Measurements from ENCODE around the gene TMEM270. TPM values are rescaled to one million over a fixed set of nuclear protein-coding genes. Genes with fewer than 3 reads are reported as not detected.

The TMEM270 gene
- total RNA-seq, 1 experiment from 2014 or later = 0.72 TPM

DNA sequence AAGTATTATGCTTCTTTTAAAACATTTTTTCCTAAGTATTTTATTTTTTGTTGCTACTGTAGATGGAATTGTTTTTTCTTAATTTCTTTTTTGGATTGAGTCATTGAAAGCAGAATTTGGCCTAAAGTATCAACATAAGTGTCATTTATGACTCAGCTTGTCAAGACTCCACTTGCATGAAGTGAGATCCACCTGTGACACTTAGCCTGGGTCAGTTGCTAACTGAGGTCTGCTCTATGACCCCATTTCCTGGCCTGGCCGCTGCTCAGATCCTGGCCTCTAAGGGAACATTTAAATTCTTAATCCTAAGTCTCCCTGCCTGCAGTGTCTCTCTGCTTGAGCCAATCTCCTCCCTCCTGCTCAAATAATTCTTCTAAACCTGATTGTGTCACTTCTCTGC lies 35.5 kb downstream of the TMEM270 start:
- H3K36me3 ChIP-seq (ENCODE audit: control insufficient read depth, insufficient read depth, low read length) = no peaks in the 10 kb centered on the region
- TF ChIP-seq, protein P1, sequence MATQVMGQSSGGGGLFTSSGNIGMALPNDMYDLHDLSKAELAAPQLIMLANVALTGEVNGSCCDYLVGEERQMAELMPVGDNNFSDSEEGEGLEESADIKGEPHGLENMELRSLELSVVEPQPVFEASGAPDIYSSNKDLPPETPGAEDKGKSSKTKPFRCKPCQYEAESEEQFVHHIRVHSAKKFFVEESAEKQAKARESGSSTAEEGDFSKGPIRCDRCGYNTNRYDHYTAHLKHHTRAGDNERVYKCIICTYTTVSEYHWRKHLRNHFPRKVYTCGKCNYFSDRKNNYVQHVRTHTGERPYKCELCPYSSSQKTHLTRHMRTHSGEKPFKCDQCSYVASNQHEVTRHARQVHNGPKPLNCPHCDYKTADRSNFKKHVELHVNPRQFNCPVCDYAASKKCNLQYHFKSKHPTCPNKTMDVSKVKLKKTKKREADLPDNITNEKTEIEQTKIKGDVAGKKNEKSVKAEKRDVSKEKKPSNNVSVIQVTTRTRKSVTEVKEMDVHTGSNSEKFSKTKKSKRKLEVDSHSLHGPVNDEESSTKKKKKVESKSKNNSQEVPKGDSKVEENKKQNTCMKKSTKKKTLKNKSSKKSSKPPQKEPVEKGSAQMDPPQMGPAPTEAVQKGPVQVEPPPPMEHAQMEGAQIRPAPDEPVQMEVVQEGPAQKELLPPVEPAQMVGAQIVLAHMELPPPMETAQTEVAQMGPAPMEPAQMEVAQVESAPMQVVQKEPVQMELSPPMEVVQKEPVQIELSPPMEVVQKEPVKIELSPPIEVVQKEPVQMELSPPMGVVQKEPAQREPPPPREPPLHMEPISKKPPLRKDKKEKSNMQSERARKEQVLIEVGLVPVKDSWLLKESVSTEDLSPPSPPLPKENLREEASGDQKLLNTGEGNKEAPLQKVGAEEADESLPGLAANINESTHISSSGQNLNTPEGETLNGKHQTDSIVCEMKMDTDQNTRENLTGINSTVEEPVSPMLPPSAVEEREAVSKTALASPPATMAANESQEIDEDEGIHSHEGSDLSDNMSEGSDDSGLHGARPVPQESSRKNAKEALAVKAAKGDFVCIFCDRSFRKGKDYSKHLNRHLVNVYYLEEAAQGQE (IDR thresholded peaks at IDR 0.05; ENCODE audit: insufficient read depth in 1 of 2, low read depth in 2 of 2, low read length in 1 of 2) = no peak
- no peak for TF ChIP-seq TCF7L2 (IDR thresholded peaks at IDR 0.05; ENCODE audit: low read depth, low read length)
- TF ChIP-seq SIN3A (IDR thresholded peaks at IDR 0.05; ENCODE audit: borderline replicate concordance, insufficient read depth, low read depth, low read length) = no peak
- TF ChIP-seq POLR2AphosphoS5 (IDR thresholded peaks at IDR 0.05; ENCODE audit: low read depth, low read length) = no peak
- TF ChIP-seq, protein P2, sequence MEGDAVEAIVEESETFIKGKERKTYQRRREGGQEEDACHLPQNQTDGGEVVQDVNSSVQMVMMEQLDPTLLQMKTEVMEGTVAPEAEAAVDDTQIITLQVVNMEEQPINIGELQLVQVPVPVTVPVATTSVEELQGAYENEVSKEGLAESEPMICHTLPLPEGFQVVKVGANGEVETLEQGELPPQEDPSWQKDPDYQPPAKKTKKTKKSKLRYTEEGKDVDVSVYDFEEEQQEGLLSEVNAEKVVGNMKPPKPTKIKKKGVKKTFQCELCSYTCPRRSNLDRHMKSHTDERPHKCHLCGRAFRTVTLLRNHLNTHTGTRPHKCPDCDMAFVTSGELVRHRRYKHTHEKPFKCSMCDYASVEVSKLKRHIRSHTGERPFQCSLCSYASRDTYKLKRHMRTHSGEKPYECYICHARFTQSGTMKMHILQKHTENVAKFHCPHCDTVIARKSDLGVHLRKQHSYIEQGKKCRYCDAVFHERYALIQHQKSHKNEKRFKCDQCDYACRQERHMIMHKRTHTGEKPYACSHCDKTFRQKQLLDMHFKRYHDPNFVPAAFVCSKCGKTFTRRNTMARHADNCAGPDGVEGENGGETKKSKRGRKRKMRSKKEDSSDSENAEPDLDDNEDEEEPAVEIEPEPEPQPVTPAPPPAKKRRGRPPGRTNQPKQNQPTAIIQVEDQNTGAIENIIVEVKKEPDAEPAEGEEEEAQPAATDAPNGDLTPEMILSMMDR (IDR thresholded peaks at IDR 0.05) = no peak
- ATAC-seq (no peak), DNase-seq (ENCODE audit: low read depth, low spot score) (no peak)
- no peaks in the 10 kb centered on the region; the same call in 1 of the 2 replicates for H3K9me3 ChIP-seq (ENCODE audit: control insufficient read depth, insufficient read depth, low read depth, low read length)
- POLR2A ChIA-PET = no interaction called here
- no peak overlapping the region for H3K27ac ChIP-seq (ENCODE audit: low read length)
- intact Hi-C loops (cut with micrococcal nuclease; ENCODE audit: unreplicated experiment) = loop anchor here (10.0 kb wide), 1 partner anchor 128 kb away; the partner anchor contains the start of gene ELN
- in situ Hi-C loops (cut with HindIII; ENCODE audit: low pct_unique_long_range_greater_than_20kb, low sequenced_read_pairs) = no loop called here
- H3K4me1 ChIP-seq (ENCODE audit: control insufficient read depth, insufficient read depth, low read length) = no peaks in the 10 kb centered on the region
- BruUV-seq (replicated peaks) = no TSS peak
- no peaks in the 10 kb centered on the region for H3K27me3 ChIP-seq (ENCODE audit: control insufficient read depth, insufficient read depth, low read length)
- no peak overlapping the region for H3K4me3 ChIP-seq (ENCODE audit: low read depth in 2 of 2, low read length in 2 of 2)
- CTCF ChIA-PET = no interaction called here

DNA sequence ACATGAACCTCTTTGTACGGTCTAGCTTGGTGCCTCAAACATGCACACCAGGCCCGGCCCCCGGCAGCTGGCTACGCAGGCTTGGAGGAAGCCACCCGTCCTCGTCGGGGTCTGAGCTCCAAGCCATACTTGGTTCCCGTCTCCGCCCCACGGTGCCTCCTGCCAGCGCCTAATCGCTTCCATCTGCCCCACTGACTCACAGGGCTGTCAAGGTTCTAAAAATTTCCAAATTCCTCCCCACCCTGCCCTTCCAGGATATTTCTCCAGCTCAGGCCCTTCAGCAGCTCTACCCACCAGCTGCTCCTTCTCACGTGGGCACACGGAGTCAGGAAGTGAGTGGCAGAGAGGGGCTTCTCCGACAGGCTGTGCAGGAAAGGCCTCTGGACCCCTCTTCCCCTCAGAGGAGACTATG lies 38.8 kb downstream of the TMEM270 start:
- in situ Hi-C loops (cut with HindIII; ENCODE audit: low pct_unique_long_range_greater_than_20kb, low sequenced_read_pairs) = no loop called here
- BruUV-seq (replicated peaks) = no TSS peak
- ATAC-seq (no peak), DNase-seq (ENCODE audit: low read depth, low spot score) (no peak)
- CTCF ChIA-PET = interaction anchor here (0.6 kb wide), 1 partner anchor 123 kb away, joined by 3 read pairs; no protein-coding TSS in a partner anchor
- no peaks in the 10 kb centered on the region for H3K27me3 ChIP-seq (ENCODE audit: control insufficient read depth, insufficient read depth, low read length)
- no peak overlapping the region for H3K4me3 ChIP-seq (ENCODE audit: low read depth in 2 of 2, low read length in 2 of 2)
- no peaks in the 10 kb centered on the region for H3K4me1 ChIP-seq (ENCODE audit: control insufficient read depth, insufficient read depth, low read length)
- POLR2A ChIA-PET = no interaction called here
- no peaks in the 10 kb centered on the region for H3K36me3 ChIP-seq (ENCODE audit: control insufficient read depth, insufficient read depth, low read length)
- TF ChIP-seq, protein P2 (IDR thresholded peaks at IDR 0.05) = no peak
- no peak for TF ChIP-seq POLR2AphosphoS5 (IDR thresholded peaks at IDR 0.05; ENCODE audit: low read depth, low read length)
- no peak for TF ChIP-seq SIN3A (IDR thresholded peaks at IDR 0.05; ENCODE audit: borderline replicate concordance, insufficient read depth, low read depth, low read length)
- no peak for TF ChIP-seq TCF7L2 (IDR thresholded peaks at IDR 0.05; ENCODE audit: low read depth, low read length)
- TF ChIP-seq, protein P1 (IDR thresholded peaks at IDR 0.05; ENCODE audit: insufficient read depth in 1 of 2, low read depth in 2 of 2, low read length in 1 of 2) = no peak
- no peaks in the 10 kb centered on the region; the same call in 1 of the 2 replicates for H3K9me3 ChIP-seq (ENCODE audit: control insufficient read depth, insufficient read depth, low read depth, low read length)
- no peak overlapping the region for H3K27ac ChIP-seq (ENCODE audit: low read length)
- intact Hi-C loops (cut with micrococcal nuclease; ENCODE audit: unreplicated experiment) = loop anchor here (10.0 kb wide), 1 partner anchor 125 kb away; the partner anchor contains the start of gene ELN

Measured in Panc1 (cell line).